Left lung (tissue), 10 donors: ENCODE measurements around the gene EVA1C. TPM values are rescaled to one million over a fixed set of nuclear protein-coding genes. Genes with fewer than 3 reads are reported as not detected.

Experiments
- ATAC-seq: fragments of 200-7000 bp; cut with Tn5 transposase; one replicate; pipeline ENCODE4 v1.9.1; 2020; ENCODE audit warnings: moderate library complexity
- DNase-seq, 4 donors: peaks; one replicate each; pipeline ENCODE4 v3.0.0-alpha.2; 2013 to 2020
- H3K27ac ChIP-seq, 2 donors: fragments of 200-600 bp; sonication (generic) in 1 of 2; one replicate each; pipeline versions ENCODE4 v1.5.0 to v1.8.0; 2020 to 2021
- H3K27me3 ChIP-seq, 2 donors: fragments of 200-600 bp; sonication (generic) in 1 of 2; one replicate each; pipeline versions ENCODE4 v1.5.0 to v1.8.0; 2020 to 2021
- H3K36me3 ChIP-seq, 2 donors: fragments of 200-600 bp; sonication (generic) in 1 of 2; one replicate each; pipeline versions ENCODE4 v1.5.0 to v1.8.0; 2020 to 2021
- H3K4me1 ChIP-seq, 2 donors: fragments of 200-600 bp; one replicate each; pipeline ENCODE4 v1.8.0; 2021
- H3K4me3 ChIP-seq, 2 donors: fragments of 200-600 bp; sonication (generic) in 1 of 2; one replicate each; pipeline versions ENCODE4 v1.5.0 to v1.8.0; 2020 to 2021; ENCODE audit warnings: mild to moderate bottlenecking in 1 of 2
- H3K9me3 ChIP-seq, 2 donors: fragments of 200-600 bp; sonication (generic) in 1 of 2; one replicate each; pipeline versions ENCODE4 v1.5.0 to v1.8.0; 2020 to 2021
- CTCF ChIP-seq, 2 donors: fragments of 200-600 bp; sonication (generic) in 1 of 2; IDR thresholded peaks; one replicate each; pipeline versions ENCODE4 v1.5.0 to v1.8.0; 2021; ENCODE audit warnings: antibody characterized with exemption in 2 of 2
- intact Hi-C, 2 donors: fragments of 100-400 bp; cut with DNase I; formaldehyde crosslinking; loops; one replicate each; pipeline versions ENCODE4 v1.11.2 to v1.14.2; 2022
- polyA plus RNA-seq, 6 donors: library from polyadenylated mRNA; unstranded; fragments of 120-200 nt; gene quantifications; one replicate each; pipeline ENCODE4 v1.2.1, GENCODE V29; 2013; ENCODE audit not compliant: insufficient read length in 6 of 6
- total RNA-seq, 2 donors: library from RNA; stranded (reverse); fragmentation: NEBNext Ultra II Directional; extraction: Animal tissue kit (Norgen Biotek cat#: 25700); gene quantifications; one replicate each; pipeline ENCODE4 v1.2.1, GENCODE V29; 2021
- donor health status: DM: no; HTN: yes; CAD: no.
- donor health status: DM: no; HTN: no; CAD: no.

Gene EVA1C
- total and polyA plus RNA-seq, 8 donors = 2.9 to 29.8 (median 4.3) TPM

GRCh38 chr21:32372755-32373154, 39.8 kb upstream of the EVA1C start:
- intact Hi-C loops = no loop called here
- peaks cover 0 to 64% of the 10 kb centered on the region in 2 donors for H3K36me3 ChIP-seq
- H3K27ac ChIP-seq = peak overlapping the region; percentile 72 to 87
- DNase-seq = no peak
- H3K4me3 ChIP-seq = no peak overlapping the region
- no peaks in the 10 kb centered on the region for H3K9me3 ChIP-seq
- peaks cover 5 to 21% of the 10 kb centered on the region in 2 donors for H3K4me1 ChIP-seq
- no peaks in the 10 kb centered on the region for H3K27me3 ChIP-seq
- peak; percentile 75 for ATAC-seq
- TF ChIP-seq CTCF (IDR thresholded peaks at IDR 0.05) = no peak

- Histone ChIP-seq H3K4me3 (no peak overlapping the region), H3K36me3 (peaks cover 0 to 75% of the 10 kb centered on the region in 2 donors)
Measured at GRCh38 chr21:32377506-32377905, 35.0 kb upstream of the EVA1C start.

GRCh38 chr21:32377991-32378390, 34.5 kb upstream of the EVA1C start:
- Histone ChIP-seq H3K9me3 (no peaks in the 10 kb centered on the region), H3K36me3 (peaks cover 0 to 80% of the 10 kb centered on the region in 2 donors), H3K4me3 (no peak overlapping the region), H3K27me3 (no peaks in the 10 kb centered on the region), H3K4me1 (peaks cover 0 to under 1% of the 10 kb centered on the region in 2 donors), H3K27ac (no peak overlapping the region)
- DNase-seq = no peak
- no peak for TF ChIP-seq CTCF (IDR thresholded peaks at IDR 0.05)
- ATAC-seq = no peak
- intact Hi-C loops = no loop called here

More at GRCh38 chr21:32377506-32377905, 35.0 kb upstream of the EVA1C start:
- no peak for TF ChIP-seq CTCF (IDR thresholded peaks at IDR 0.05)
- H3K9me3 ChIP-seq = no peaks in the 10 kb centered on the region
- H3K27ac ChIP-seq = no peak overlapping the region
- DNase-seq (no peak), ATAC-seq (no peak)
- intact Hi-C loops = no loop called here
- peaks cover 0 to 5% of the 10 kb centered on the region in 2 donors for H3K4me1 ChIP-seq
- no peaks in the 10 kb centered on the region for H3K27me3 ChIP-seq

GRCh38 chr21:32378956-32379355, 33.5 kb upstream of the EVA1C start:
- ATAC-seq = no peak
- Histone ChIP-seq H3K4me3 (no peak overlapping the region), H3K4me1 (no peaks in the 10 kb centered on the region), H3K27ac (no peak overlapping the region), H3K9me3 (no peaks in the 10 kb centered on the region), H3K27me3 (no peaks in the 10 kb centered on the region), H3K36me3 (peaks cover 0 to 89% of the 10 kb centered on the region in 2 donors)
- TF ChIP-seq CTCF (IDR thresholded peaks at IDR 0.05) = no peak
- intact Hi-C loops = no loop called here
- DNase-seq = no peak

GRCh38 chr21:32380940-32381339, 31.6 kb upstream of the EVA1C start:
- Histone ChIP-seq H3K9me3 (no peaks in the 10 kb centered on the region), H3K27ac (no peak overlapping the region), H3K27me3 (no peaks in the 10 kb centered on the region), H3K4me3 (no peak overlapping the region), H3K4me1 (no peaks in the 10 kb centered on the region), H3K36me3 (peaks cover 0 to 88% of the 10 kb centered on the region in 2 donors)
- no peak for DNase-seq
- ATAC-seq = no peak
- intact Hi-C loops = no loop called here
- TF ChIP-seq CTCF (IDR thresholded peaks at IDR 0.05) = no peak
